ENCODE data around the gene NPFFR1. TPM values are rescaled to one million over a fixed set of nuclear protein-coding genes. Genes with fewer than 3 reads are reported as not detected.
"Not testable (repeated sequence)": the region's sequence is repeated elsewhere in the genome, so short reads cannot be mapped to it uniquely, and the experiment has no call there.

NPFFR1 gene
- total RNA-seq, 1 experiment from 2014 or later = not detected

- BruUV-seq (replicated peaks) = no TSS peak
- H3K27ac Mint-ChIP-seq (ENCODE audit: low read depth, unreplicated experiment) = no peak overlapping the region
- no peaks in the 10 kb centered on the region for H3K27me3 Mint-ChIP-seq (ENCODE audit: insufficient read depth, unreplicated experiment)
- H3K9me3 Mint-ChIP-seq (ENCODE audit: unreplicated experiment) = peaks cover 7% of the 10 kb centered on the region
- no peak for TF ChIP-seq CTCF (IDR thresholded peaks at IDR 0.05; ENCODE audit: unreplicated experiment)
- H3K4me1 Mint-ChIP-seq (ENCODE audit: insufficient read depth, unreplicated experiment) = peaks cover 13% of the 10 kb centered on the region
- H3K4me3 Mint-ChIP-seq (ENCODE audit: unreplicated experiment) = no peak overlapping the region
- ChIA-PET POLR2A (interaction anchor here (1.5 kb wide), 1 partner anchor 104 kb away, joined by 4 read pairs; no protein-coding TSS in a partner anchor), CTCF (interaction anchor here (0.6 to 1.0 kb wide), 3 partner anchors 15 to 105 kb away, joined by 3 read pairs; no protein-coding TSS in a partner anchor)
- intact Hi-C loops (cut with micrococcal nuclease) = no loop called here
- H3K36me3 Mint-ChIP-seq (ENCODE audit: insufficient read depth, unreplicated experiment) = no peaks in the 10 kb centered on the region
- no peak for DNase-seq (ENCODE audit: unreplicated experiment)
Observed at GRCh38 chr10:70260259-70260658, 23.5 kb downstream of the NPFFR1 start.

DNA sequence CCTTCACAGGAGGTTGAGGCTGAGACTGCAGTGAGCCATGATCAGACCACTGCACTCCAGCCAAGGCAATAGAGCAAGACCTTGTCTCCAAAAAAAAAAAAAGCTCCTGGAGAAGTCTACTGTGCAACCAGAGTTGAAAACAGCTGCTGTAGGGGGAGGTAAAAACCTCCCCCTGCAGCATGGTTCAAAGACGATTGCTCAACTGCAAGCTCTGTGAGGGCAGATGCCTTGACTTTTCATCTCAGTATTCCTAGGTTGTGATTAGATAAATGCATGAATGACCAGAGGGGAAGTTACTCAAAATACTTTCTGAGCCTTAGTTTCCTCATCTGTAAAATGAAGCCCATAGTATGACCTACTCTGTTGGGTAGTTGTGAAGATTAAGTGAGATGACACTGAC, 25.6 kb downstream of the NPFFR1 start:
- POLR2A ChIA-PET = interaction anchor here (0.6 to 1.4 kb wide), 4 partner anchors 9 to 31 kb away, joined by 3 to 6 read pairs (median 6); no protein-coding TSS in a partner anchor
- TF ChIP-seq CTCF (IDR thresholded peaks at IDR 0.05; ENCODE audit: unreplicated experiment) = no peak
- Mint-ChIP-seq H3K36me3 (ENCODE audit: insufficient read depth, unreplicated experiment) (no peaks in the 10 kb centered on the region), H3K4me1 (ENCODE audit: insufficient read depth, unreplicated experiment) (peaks cover 13% of the 10 kb centered on the region), H3K27ac (ENCODE audit: low read depth, unreplicated experiment) (peak overlapping the region; percentile 35), H3K27me3 (ENCODE audit: insufficient read depth, unreplicated experiment) (no peaks in the 10 kb centered on the region), H3K4me3 (ENCODE audit: unreplicated experiment) (no peak overlapping the region), H3K9me3 (ENCODE audit: unreplicated experiment) (peaks cover 7% of the 10 kb centered on the region)
- intact Hi-C loops (cut with micrococcal nuclease) = no loop called here
- CTCF ChIA-PET = interaction anchor here (0.6 to 1.3 kb wide), 4 partner anchors 14 to 37 kb away, joined by 3 to 4 read pairs (median 4); no protein-coding TSS in a partner anchor
- DNase-seq (ENCODE audit: unreplicated experiment) = no peak
- BruUV-seq (replicated peaks) = no TSS peak

DNA sequence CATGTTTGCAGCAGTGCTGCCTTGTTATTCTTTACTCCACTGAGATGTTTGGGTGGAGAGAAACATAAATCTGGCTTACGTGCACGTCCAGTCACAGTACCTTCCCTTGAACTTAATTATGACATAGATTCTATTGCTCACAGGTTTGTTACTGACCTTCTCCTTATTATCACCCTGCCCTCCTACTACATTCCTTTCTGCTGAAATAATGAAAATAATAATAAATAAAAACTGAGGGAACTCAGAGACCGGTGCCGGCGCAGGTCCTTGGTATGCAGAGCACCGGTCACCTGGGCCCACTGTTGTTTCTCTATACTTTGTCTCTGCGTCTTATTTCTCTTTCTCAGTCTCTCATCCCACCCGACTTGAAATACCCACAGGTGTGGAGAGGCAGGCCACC, 26.0 kb downstream of the NPFFR1 start:
- intact Hi-C loops (cut with micrococcal nuclease); H3K4me3 Mint-ChIP-seq (ENCODE audit: unreplicated experiment); BruUV-seq (replicated peaks); H3K9me3 Mint-ChIP-seq (ENCODE audit: unreplicated experiment); DNase-seq (ENCODE audit: unreplicated experiment); H3K36me3 Mint-ChIP-seq (ENCODE audit: insufficient read depth, unreplicated experiment); H3K27me3 Mint-ChIP-seq (ENCODE audit: insufficient read depth, unreplicated experiment): not testable (repeated sequence)
- CTCF ChIA-PET = interaction anchor here (0.6 to 1.3 kb wide), 3 partner anchors 15 to 36 kb away, joined by 3 to 4 read pairs (median 4); no protein-coding TSS in a partner anchor
- peak overlapping the region; percentile 58 for H3K27ac Mint-ChIP-seq (ENCODE audit: low read depth, unreplicated experiment)
- H3K4me1 Mint-ChIP-seq (ENCODE audit: insufficient read depth, unreplicated experiment) = peaks cover 13% of the 10 kb centered on the region
- POLR2A ChIA-PET = interaction anchor here (0.6 to 1.4 kb wide), 4 partner anchors 10 to 32 kb away, joined by 3 to 6 read pairs (median 6); no protein-coding TSS in a partner anchor

- no peak overlapping the region for H3K4me3 Mint-ChIP-seq (ENCODE audit: unreplicated experiment)
- H3K27ac Mint-ChIP-seq (ENCODE audit: low read depth, unreplicated experiment) = no peak overlapping the region
- no peaks in the 10 kb centered on the region for H3K27me3 Mint-ChIP-seq (ENCODE audit: insufficient read depth, unreplicated experiment)
- no peak for DNase-seq (ENCODE audit: unreplicated experiment)
- H3K36me3 Mint-ChIP-seq (ENCODE audit: insufficient read depth, unreplicated experiment) = no peaks in the 10 kb centered on the region
- ChIA-PET CTCF (interaction anchor here (0.7 to 1.0 kb wide), 2 partner anchors 33 to 180 kb away, joined by 3 to 5 read pairs; no protein-coding TSS in a partner anchor), POLR2A (interaction anchor here (1.0 to 1.8 kb wide), 3 partner anchors 9 to 24 kb away, joined by 3 to 8 read pairs (median 6); partner anchors contain the start of gene PPA1)
- intact Hi-C loops (cut with micrococcal nuclease) = no loop called here
- TF ChIP-seq CTCF (IDR thresholded peaks at IDR 0.05; ENCODE audit: unreplicated experiment) = no peak
- H3K4me1 Mint-ChIP-seq (ENCODE audit: insufficient read depth, unreplicated experiment) = peaks cover 13% of the 10 kb centered on the region
- H3K9me3 Mint-ChIP-seq (ENCODE audit: unreplicated experiment) = peaks cover 7% of the 10 kb centered on the region
- no TSS peak for BruUV-seq (replicated peaks)
Observed at GRCh38 chr10:70256463-70256862, 27.3 kb downstream of the NPFFR1 start.

All from MCF 10A (cell line).